Stimulated activated CD8-positive, alpha-beta memory T cell treated with anti-CD3 and anti-CD28 coated beads, Interleukin-7, amount 100 ng/mL, for 48 hours (primary cell): ENCODE results near the gene GPATCH2.

Source experiments
- DNase-seq, 2 donors: peaks; one replicate each; pipeline ENCODE4 v3.0.0-alpha.2; 2020; ENCODE audit warnings: low read depth in 1 of 2; ENCODE audit errors: extremely low read depth in 1 of 2

GPATCH2 gene

DNA sequence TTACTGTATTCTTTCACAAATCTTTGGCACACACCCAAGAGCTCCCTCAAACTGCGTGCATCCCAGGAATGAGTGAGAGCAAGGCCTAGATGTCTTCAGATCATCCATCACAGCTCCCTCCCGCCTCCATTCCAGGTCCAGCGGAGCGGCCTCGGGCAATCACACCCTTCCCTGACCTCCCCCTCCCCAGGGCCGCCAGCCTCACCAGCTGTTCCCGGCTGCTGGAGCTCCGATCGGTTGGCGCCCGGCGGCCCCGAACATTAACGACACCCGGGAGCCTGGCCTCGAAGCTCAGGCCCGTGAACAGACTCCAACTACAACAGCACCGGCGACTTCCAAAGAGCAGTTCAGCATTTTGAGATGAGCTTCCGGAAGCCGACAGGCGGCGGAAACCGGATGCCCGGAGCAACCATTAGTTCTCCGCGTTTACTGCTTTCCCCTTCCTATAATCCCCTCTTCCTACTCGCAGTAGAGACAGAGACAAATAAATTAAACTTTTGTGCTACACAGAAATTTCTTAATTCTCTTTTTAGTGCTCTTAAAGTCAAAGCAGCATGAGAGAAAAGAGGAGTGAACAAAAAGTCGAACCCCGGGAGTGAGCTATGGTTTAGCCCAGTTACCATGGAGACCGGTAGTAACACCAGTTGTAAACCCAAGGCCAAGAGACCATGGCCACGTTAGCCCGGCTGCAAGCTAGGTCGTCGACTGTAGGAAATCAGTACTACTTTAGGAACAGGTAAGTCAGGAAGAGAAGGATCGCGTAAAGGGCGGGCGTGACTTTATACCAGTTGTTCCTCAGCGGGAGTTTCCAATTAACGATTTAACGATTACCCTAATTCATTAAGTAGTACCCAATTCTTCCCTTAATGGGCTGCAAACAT is at the start of gene GPATCH2, which contains the start of gene SPATA17:
Gene GPATCH2, minus strand, starts transcription at position 380 of the 881 bp plus-strand sequence. Its CDS starts 119 bp downstream, at position 261.
Gene SPATA17, plus strand, starts transcription at position 634 of the 881 bp plus-strand sequence. Its CDS starts 35 bp downstream, at position 669.
- DNase-seq = peak; percentile 49 to 55

DNA sequence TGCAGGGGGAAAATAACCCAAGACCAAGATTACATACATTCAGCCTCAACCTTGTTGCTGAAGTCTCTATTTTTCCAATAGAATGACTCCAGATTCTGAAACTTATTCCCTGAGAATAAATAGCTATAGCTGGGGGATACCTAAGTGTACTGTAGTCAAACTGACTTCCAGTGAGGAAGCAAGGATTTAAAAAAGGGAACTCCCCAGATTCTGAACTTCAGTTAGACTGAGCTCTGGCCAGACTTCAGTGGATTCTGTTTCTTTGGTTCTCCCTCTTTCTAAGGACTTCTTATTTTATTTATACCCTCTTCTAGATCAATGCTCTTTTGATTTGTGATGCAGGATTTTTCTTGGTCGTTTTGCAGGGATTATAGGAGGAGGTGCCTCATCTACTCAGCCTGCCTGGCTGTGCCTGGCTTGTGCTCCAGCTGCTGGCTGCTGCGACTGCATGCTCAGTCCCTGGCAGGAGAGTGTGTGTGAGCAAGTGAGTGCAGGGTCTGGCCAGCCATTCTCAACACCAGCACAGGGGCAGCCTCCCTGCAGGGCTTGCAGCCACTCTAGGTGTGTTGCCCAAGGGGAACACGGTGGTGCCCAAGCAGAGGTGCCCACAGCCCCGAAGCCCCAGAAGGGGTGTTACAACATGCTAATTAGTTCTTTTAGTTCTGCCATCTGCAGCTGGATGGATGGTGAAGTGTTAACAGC is 43.3 kb upstream of the GPATCH2 start:
- DNase-seq = no peak

DNA sequence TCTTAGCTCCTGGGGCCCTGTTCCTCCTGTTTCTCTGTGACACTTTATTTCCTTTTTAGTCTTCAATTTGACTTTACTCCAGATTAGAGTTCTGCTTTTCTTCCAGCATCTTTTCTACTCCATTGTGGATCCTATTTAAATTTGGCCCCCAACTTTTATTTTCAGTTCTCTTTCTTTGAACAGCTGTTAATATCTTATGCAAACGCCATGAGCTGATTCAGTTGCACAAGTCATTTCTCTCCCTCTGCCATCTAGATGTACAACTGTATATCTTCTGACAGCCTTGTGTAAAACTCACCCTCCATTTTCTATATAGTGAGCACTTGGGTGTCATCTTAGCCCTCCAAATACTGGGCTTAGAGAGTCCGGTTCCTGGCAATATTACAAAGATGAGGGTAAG is 42.5 kb upstream of the GPATCH2 start:
- no peak for DNase-seq

DNA sequence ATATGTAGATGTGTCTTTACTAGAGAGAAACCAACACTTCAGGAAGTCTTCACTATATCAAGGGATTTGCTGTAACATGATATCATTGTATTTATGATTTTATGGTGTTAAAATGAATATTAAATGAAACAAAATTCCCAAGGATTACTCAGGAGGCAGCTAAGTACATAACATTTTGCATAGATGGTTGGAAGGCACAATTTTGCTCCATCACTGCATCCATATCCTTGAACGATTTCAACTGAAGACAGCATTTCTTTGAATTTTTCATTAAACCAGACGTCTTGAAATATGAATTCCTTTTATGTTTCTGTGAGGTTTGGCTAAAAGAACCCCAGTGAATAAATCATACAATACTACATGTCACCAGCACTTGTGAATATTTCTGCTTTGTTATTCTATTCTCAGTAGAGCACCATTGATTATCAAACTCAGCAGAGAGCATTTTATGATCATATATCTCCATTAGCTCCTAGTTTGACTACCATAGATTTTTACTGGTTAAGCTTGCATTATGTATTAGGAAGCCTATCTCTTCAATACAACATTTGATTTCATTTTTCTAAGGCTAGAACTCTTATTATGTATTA is 37.6 kb upstream of the GPATCH2 start:
- DNase-seq = no peak

DNA sequence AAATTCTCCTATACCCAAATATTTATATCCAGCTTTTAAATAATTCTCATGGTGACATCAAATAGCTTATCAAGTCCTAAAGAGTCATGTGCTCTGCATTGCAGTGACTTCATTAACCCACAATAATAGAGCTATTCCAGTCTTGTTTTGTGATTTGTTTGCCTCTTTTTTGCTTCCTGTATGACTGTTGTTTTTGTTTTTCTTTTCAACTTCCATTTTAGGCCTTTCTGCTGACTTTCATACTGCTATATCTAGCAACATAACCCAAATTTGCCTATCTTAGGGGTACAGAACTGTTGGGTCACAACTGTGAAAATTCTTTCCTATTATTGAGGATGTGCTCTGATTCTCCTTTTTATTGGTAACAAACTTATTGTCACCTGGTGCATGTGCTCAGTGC is 30.5 kb upstream of the GPATCH2 start:
- no peak for DNase-seq

DNA sequence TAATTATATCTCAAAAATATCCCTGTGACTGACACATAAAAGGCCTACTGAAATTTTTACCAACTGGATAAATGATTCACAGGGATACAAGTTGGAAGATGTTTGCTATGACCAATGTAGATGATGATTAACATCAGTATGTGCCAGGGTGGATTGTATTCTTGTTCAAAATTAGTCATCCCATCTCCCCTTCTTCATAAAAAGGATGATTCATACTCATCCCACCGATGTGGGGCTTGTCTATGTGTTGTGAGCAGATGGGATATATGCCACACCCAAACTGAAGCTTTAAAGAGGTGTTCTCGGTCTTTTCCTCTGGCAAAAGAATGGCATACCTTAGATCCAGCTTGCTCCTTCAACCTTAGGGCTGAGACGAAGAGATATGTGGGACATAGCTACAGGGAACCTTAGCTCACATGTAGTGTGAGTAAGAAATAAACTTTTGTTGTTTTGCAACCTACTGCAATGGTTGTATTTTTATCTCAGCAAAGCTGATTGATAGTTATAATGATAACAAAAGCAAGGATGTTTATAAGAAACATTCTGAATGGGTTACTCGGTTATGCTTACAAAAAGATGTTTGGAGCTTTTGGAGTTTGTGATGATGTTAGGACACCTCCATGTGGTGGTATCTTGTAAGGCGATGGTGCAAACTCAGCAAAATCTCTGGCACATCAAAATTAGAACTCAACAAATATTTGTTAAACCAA is 29.6 kb upstream of the GPATCH2 start:
- DNase-seq = no peak

DNA sequence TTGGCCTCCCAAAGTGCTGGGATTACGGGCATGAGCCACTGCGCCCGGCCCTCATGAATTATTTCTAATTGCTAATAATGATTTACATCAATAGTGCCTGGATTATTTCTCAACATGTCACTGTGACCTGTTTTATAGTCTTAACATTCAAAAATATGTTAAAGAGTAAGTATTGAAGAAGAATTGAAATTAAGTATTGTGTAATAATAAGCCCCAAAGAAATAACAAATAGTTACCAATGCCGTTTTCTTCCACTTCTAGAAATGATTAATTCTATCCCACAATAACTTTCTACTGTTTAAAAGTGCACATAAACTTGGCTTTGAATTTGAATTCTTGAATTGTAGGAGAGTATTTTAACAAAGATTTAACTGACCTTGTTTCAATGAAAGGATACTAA is 19.8 kb upstream of the GPATCH2 start:
- no peak for DNase-seq

DNA sequence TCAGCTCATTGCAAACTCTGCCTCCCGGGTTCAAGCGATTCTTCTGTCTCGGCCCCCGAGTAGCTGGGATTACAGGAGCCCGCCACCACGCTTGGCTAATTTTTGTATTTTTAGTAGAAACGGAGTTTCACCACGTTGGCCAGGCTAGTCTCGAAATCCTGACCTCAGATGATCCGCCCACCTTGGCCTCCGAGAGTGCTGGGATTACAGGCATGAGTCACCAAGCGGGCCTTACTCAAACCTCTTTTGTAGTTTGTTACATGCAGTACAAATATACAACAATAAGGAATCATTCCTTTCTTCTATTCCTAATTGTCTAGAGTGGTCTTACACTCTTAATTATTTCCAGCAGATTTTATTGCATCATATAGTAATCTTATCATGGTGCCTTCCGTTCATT is 16.9 kb upstream of the GPATCH2 start:
- no peak for DNase-seq

DNA sequence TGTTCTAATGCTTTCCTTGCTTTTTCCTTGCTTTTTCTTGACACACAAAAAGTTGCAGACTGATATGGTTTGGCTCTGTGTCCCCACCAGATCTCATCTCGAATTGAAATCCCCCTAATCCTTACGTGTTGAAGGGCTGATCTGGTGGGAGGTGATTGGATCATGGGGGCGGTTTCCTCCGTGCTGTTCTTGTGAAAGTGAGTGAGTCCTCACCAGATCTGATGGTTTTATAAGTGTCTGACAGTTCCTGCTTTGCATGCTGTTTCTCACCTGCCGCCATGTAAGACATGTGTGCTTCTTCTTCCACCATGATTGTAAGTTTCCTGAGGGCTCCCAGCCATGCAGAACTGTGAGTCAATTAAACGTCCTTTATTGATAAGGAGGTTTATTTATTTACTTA is 11.6 kb upstream of the GPATCH2 start:
- DNase-seq = no peak

DNA sequence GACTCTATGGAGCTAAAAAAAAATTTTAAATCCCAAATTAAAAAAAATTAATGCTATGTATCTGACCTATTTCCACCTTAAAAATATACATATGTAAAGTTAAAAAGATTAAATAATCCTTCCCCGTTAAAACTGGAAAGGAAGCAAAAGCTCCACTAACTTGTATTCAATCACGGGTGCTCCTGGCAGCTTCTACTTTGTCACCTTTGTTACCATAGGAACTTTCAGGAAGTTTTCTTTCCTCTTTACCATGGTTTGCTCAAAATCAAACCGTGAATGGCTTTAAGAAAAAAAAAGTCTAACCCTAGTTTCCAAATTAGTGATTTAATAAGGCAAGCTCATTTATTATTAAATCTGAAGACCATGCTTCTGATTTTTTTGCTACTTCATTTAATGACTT is 3.5 kb downstream of the GPATCH2 start:
- no peak for DNase-seq

DNA sequence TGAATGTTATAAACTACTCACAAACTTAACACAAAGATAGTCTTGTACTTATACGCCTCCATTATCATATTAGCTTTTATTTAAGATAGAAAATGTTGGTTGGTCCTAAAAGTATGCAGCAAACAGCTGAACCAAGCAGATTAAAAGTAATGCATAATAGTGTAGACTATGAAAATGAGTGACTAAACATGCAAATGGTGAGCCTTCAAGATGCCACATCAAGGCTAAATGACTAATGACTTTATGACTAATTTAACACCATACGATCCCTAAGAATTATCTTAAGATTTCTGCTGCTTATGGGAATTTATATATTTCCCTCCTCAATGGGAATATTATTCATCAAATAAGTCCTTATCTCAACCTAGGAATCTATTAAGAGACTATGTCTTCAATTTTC is 4.6 kb downstream of the GPATCH2 start:
- no peak for DNase-seq

DNA sequence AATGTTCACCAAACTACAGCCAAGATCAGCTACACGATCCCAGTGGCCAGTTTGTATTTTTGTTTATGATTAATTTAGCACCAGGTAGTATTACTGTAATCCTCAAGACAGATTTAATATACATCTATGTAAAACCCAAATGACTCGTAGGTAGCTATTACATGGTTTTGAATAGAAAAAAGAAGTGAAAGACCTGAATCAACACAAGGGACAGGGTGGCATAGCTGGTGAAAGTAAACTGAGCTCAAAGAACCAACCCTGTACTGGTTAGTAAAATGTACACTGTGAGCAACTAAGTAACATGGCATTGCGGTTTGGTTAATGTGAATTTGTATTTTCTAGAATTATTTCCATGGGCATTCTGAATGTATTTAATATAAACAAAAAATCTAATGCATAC is 8.8 kb downstream of the GPATCH2 start:
- no peak for DNase-seq

DNA sequence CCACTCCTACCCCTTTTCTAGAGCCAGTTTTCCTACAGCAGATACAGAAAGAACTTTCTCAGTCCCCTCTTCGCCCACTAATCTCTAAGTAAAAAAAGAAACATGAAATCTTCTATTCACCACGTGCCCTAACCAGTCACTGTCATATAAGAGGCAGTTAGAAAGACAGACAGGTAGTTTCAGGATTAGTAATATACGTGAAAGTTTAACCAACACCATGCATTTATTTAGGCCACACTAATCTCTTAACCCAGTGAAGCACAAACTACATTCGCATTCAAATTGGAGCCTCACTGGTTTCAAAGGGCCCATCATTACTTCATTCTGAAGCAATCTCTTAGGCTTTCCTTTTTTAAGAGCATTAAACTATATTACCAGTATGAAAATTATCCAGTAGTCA is 10.1 kb downstream of the GPATCH2 start:
- no peak for DNase-seq

DNA sequence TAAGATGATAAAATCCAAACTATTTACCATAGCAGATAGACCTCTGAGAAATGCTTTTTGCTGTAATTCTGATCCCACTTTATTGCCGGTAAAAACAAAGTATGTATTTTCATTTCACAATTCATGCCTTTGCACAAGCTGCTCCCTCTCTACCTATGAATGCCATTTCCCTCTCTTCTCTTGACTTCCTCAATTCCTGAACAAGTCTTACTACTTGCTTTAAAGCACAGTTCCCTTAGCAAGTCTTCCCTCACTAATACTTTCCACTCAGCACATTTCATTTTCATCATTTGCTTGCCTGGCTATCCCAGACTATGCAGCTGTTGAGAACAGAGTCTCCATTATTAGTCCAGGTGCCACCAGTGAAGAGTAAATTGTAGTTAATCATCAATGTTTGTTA is 13.8 kb downstream of the GPATCH2 start:
- DNase-seq = no peak

DNA sequence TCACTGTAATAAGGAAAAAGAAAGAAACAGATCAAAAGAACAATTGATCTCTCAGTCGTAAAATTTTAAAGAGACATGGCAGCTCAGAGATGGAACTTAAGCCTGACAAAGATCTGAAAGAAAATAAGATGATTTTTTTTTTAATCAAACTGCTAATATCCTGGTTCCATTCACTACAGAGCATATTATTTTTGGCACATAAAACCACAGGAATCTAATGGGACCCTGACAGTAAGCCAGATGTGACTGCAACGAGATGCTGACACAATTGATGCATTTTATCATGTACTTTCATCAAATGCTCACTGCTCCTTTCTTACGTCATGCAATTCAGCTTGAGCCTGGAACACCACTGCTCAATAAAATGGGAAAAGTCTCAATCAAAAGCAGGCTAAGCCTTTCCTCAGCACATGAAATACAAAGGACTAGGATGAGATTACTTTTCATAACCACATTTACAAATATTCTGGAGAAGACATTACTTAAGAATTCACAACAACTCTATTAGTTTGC is 16.6 kb downstream of the GPATCH2 start:
- DNase-seq = no peak

DNA sequence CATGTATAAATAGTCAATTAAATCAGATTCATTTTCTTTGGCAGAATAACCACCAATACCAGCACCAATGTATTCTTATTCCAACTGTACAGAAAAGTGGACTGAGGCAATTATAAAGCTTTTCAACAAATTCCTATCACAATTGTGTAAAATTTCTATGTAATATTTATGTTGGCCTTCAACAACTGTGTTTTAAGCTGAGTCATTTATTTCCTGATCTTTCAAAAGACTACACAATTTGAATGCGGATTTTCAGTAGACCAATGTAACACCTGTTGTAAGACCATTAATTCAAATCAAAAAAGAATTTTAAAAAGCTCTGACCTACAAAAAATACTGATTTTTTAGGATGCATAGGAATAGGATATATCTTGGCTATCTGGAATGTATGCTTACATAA is 25.5 kb downstream of the GPATCH2 start:
- DNase-seq = no peak

DNA sequence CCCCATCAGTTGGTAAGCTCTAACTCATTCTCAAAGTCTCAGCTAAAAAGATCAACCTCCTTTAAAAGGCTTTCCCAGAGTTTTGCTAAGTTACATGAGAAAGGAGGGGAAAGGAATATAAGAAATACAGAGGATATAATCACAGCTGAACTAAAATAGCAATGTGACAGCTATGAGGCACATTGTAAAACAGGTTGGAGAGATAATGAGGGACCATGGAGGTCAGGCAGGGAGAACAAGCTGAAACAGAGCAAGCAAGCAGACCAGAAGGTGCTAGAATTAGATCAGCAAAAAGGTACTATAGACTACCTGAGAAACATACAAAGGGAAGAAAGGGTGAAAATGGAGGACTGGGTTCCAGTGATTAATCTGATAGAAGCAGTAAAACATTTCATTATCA is 28.5 kb downstream of the GPATCH2 start:
- no peak for DNase-seq

DNA sequence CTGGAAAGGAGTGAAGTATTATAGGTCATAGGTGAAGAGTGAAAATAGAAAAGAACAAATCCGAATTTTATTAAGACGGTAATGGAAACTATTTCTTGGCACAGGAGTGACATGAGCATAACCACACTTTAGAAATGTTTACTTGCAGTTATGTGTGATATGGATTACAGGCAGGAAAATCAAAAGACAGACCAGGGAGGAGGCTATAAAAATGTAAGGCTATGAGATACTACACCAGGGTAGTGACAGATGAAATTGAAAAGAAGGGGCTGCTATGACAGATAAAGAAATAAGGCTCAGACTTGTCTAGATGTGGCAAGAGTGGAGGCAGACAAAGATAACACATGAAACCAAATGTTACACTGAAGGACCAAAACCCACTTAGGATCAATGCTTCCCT is 31.7 kb downstream of the GPATCH2 start:
- DNase-seq = no peak

DNA sequence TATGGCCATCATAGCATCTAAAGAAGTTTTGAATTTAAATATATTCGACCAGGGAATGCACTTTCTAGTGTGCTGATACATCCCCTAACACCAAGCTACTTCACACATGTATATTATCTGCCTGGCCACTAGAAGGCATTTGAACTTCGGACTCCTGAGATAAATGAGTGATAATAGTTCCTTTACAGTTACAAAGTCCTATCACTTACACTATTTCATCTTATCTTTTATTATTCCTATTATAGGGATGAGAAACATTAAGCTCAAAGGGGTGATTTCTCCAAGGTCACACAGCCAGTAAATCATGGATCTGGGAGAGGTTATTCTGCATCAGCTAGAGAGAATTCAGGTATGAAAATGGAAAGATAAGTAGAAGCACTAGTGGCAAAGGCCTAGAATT is 40.3 kb downstream of the GPATCH2 start:
- DNase-seq = no peak

DNA sequence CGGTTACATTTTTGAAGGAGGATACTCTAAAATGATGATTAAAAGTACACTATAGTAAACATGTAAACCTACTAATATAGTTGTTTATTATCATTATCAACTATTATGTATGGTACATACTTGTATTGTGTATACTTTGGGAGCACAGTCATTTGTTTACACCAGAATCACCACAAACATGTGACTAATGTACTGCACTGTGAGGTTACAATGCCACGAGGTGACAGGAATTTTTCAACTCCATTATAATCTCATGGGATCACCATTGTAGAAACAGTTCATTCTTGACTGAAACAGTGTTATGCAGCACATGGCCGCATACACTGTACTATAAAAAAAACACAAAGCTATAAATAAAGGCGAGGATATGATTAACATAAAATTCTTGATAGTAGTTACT is 44.3 kb downstream of the GPATCH2 start:
- no peak for DNase-seq

DNA sequence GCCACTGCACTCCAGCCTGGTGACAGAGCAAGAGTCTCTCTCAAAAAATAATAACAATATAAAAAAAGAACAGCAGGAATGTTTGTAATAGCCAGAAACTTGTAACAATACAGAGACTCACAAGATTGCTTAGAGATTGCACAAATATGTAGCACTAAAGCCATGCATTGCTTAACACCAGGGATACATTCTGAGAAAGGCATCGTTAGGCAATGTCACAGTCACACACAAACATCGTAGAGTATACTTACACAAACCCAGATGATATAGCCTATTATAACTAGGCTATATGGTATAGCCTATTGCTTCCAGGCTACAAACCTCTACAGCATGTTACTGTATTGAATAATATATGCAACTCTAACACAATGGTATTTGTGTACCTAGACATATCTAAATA is 45.3 kb downstream of the GPATCH2 start:
- DNase-seq = no peak
